Measurements from ENCODE around the gene CALB2. TPM values are rescaled to one million over a fixed set of nuclear protein-coding genes. Genes with fewer than 3 reads are reported as not detected.

CALB2 gene
- total RNA-seq, 1 experiment from 2014 or later: 0.85 TPM

DNA sequence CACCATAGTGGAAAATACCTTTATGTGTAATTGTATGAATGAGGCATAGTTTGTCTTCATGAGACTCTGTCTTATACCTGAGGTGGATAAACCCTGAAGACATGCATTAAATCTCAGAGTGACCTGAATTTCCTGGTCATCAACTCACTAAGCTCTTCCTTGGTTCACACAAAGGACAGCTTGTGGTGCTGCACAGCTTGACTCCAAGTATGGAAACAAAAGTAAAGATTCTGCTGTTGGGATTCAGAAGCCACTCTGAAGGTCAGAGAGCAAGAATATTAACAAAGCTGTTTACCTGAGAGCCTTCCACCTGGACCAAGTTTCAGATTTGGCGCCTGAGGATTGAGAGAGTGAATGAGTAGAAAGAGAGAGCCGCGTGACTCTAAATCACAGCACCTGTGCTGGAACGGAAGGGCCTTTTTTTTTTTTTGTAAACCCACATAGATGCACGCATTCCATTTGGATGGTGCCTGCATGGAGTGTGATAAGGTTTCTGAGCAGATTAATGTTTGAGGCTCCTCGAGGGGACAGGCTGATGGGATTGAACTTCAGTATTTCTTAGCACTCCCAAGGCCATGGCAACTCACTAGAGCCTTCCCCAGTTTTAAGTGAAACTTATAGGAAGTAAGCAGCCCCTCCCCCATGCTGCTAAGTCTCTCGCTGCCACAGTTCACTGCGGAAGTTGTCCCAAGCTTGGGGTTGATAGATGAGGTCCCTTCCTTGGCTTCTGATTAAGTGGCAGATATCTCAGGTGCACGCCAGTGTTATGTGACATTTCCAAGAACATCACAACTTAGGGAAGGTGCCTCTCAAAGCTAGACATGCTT is 28.7 kb downstream of the CALB2 start:
- Mint-ChIP-seq H3K27me3 (ENCODE audit: low read depth) (peaks cover 4% of the 10 kb centered on the region), H3K4me3 (peak overlapping the region; percentile 6 to 21; a peak in 3 of 5 replicates), H3K27ac (peak overlapping the region; percentile 89 to 94 (median 91)), H3K4me1 (peaks cover 57% of the 10 kb centered on the region in 2 experiments), H3K9me3 (no peaks in the 10 kb centered on the region), H3K36me3 (ENCODE audit: insufficient read depth in 1 of 3, low read depth in 3 of 3) (no peaks in the 10 kb centered on the region; a peak in 1 of 7 replicates)
- Histone ChIP-seq H3K9me3 (ENCODE audit: control insufficient read depth, low read depth, low read length) (no peaks in the 10 kb centered on the region), H3K4me2 (ENCODE audit: insufficient read depth, insufficient read length, low read length) (peak overlapping the region; percentile 5), H3K27ac (ENCODE audit: insufficient read length, low read depth, low read length) (peak overlapping the region; percentile 31), H3K23ac (ENCODE audit: insufficient read length, low read depth, low read length) (no peak overlapping the region), H3K4ac (ENCODE audit: low read depth, low read length) (no peak overlapping the region), H2BK12ac (ENCODE audit: insufficient read length, low read depth, low read length) (no peak overlapping the region), H3K9ac (ENCODE audit: extremely low read depth, insufficient read length, low read length) (no peak overlapping the region), H3K79me2 (ENCODE audit: insufficient read depth, low read length) (no peaks in the 10 kb centered on the region), H3K79me1 (ENCODE audit: insufficient read depth, low read depth, low read length, poor library complexity, severe bottlenecking) (no peaks in the 10 kb centered on the region), H4K91ac (ENCODE audit: insufficient read length, low read depth, low read length) (no peak overlapping the region), H2AK5ac (ENCODE audit: insufficient read length, low read length) (no peak overlapping the region), H4K8ac (replicated peaks; ENCODE audit: insufficient read length, low read depth, low read length) (no peak overlapping the region), H4K5ac (ENCODE audit: insufficient read length, low read depth, low read length) (no peak overlapping the region), H2BK5ac (ENCODE audit: insufficient read length, low read length) (no peak overlapping the region), H3K56ac (ENCODE audit: insufficient read length, low read depth, low read length) (no peak overlapping the region), H2BK120ac (ENCODE audit: low read depth, low read length, poor library complexity, severe bottlenecking) (no peak overlapping the region), H3K14ac (ENCODE audit: insufficient read depth, low read length) (no peak overlapping the region), H4K20me1 (ENCODE audit: control insufficient read depth, insufficient read depth, insufficient read length) (no peaks in the 10 kb centered on the region), H3K4me1 (ENCODE audit: insufficient read depth, low read length) (peaks cover 11% of the 10 kb centered on the region), H2AFZ (ENCODE audit: low read length) (no peak overlapping the region), H2BK15ac (ENCODE audit: low read depth, low read length) (no peak overlapping the region), H3K27me3 (ENCODE audit: insufficient read depth, low read length) (no peaks in the 10 kb centered on the region), H3T11ph (ENCODE audit: low read length) (no peak overlapping the region), H2BK20ac (ENCODE audit: low read depth, low read length, poor library complexity, severe bottlenecking) (no peak overlapping the region), H3K18ac (ENCODE audit: insufficient read length, low read depth, low read length) (no peak overlapping the region), H3K23me2 (ENCODE audit: insufficient read length, low read depth, low read length, poor library complexity, severe bottlenecking) (no peaks in the 10 kb centered on the region)
- WGBS (ENCODE audit: extremely low coverage, insufficient read length, low lambda C conversion rate): no CpG with 5 or more reads among the region's 9 CpGs
- no peak for TF ChIP-seq CTCF (conservative IDR thresholded peaks at IDR 0.05)
- peak; percentile 50 for DNase-seq
